Urothelium cell line (cell line): ENCODE measurements around the gene PBX3.

Source experiments
- DNase-seq: peaks from one replicate; pipeline ENCODE4 v3.0.0; 2011; ENCODE audit warnings: low spot score, mixed read lengths
- FAIRE-seq: peaks from 2 replicates; lab custom pipeline; 2011; peaks lifted over from hg19 to GRCh38; lab: Jason Lieb, UNC

PBX3 gene

DNA sequence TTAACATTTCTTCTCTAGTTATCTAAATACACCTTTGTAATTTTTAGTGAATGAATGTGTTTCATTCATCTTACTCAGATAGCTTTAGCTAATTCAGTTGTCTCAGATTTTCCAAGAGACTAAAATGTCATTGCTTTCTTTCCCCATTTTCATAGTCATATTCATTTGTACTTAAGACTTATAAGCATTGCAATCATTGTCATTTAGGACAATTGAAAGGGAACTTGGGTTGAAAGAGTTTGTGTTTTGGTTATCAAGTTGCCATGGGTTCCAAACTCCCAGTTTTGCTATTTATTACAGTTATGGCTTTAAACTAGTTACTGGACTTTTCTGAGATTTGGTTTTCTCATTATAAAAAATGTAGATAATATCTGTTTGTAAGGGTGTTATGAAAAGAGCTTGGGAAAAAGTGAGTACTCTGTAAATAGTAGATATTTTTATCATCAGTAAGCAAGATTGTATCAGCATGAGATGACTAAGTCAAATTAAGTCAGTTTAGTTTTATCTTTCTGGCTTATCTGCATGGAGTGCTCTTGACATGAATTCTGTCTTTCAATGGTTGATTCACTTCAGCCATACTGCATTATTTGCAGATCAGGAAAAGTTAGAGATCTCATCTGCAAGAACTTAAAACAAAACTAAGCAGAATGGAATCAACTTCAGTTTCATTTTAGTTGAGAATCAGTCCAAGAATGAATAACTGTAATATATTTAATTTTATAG is 107.5 kb downstream of the PBX3 start:
- FAIRE-seq (no peak), DNase-seq (no peak)

DNA sequence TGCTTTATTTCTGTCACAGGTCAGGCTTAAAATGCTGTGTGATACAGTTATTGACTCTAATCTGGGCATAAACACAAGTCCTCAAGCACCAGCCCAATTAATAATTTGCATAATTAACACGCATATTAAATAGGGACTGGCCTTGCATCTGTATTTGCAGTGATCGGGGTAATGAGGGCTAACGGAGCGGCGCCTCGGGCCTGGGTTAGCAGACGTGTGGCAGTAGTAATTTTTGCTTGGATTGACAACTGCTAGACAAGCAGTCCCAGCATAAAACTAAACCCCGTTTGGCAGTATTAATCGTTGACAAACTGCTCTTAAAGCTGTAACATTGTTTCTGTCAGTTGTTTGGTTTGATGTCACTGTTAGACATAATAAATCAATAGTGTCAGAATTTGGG is 109.2 kb downstream of the PBX3 start:
- FAIRE-seq (no peak), DNase-seq (no peak)

DNA sequence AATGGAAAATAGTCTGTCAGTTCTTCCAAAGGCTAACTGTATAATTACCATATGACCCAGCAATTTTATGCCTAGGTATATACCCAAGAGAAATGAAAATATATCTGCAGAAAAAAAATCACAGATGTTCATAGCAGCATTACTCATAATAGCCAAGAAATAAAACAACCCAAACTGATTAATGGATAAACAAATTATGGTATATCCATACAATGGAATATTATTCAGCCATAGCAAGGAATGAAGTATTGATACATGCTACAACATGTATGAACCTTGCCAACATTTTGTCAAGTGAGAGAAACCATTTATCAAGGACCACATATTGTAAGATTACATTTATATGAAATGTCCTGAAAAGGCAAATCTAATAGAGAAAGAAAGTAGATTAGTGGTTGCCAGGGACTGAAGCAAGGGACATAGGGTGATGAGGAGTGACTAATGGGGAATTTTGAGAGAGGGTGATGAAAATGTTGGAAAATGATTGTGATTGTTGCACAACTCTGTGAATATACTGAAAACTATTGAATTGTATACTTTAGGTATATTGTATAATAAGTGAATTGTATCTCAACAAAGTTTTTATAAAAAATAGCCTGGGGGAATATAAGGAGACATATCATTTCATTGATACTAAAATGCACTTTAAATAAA is 114.4 kb downstream of the PBX3 start:
- DNase-seq: no peak
- FAIRE-seq: no peak

DNA sequence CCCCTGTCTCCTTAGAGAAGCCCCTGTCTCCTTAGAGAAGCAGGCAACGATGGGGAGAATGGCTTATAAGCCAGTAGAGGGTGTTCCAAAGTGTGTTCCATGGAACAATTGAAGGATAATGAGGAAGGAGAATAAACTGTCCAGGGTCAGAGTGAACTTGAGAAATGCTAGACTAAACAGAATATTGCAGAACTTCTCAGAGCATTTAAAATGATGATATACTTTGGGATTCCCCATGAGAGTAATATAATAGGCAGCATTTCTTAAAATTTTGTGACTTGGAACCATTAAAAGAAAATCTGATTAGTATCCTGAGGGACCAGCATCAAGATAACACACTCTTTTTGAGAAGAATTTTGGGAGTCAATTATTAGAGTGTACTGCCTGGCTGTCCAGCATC is 116.8 kb downstream of the PBX3 start:
- DNase-seq: no peak
- no peak for FAIRE-seq

DNA sequence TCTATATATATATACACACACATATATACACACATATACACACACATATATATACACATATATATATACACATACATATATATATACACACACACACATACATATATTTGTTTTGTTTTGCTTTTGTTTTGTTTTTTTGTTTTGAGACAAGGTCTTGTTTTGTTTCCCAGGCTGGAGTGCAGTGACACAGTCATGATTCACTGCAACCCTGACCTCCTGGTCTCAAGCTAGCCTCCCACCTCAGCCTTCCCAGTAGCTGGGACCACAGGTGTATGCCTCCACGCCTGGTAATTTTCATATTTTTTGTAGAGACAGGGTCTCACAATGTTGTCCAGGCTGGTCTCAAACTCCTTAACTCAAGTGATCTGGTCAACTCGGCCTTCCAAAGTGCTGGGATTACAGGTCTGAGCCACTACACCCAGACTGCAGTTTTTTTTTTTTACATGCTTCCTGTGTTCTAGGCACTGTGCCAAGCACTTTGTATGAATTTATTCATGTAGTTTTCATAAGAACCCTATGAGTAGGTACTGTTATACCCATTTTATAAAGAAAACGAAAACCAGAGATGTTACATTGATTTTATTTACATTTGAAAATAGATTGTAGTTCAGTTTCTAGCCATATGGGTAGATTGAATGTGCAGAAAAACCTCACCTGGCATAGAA is 120.7 kb downstream of the PBX3 start:
- FAIRE-seq (no peak), DNase-seq (no peak)

DNA sequence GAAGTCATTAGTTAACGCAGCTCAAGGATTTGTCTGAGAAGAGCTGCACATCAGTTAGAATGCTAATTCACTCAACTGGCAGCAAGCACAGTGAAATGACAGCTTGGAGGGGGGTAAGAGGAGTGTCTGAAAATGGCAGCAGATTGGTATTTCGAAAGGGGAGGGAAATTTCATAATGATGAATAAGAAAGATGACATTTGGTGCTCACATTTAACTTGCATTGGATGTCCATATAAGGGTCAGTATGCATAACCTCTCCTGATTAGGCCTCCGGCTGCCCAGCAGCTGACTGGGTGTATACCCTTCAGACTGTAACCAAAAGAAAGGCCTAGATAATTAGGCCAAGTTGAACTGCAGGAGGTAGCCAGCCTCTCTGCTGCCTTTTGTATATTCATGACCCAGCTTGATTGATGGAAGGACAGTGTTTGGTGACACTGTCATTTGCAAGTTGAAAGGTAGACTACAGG is 131.0 kb downstream of the PBX3 start:
- DNase-seq: no peak
- FAIRE-seq: no peak

DNA sequence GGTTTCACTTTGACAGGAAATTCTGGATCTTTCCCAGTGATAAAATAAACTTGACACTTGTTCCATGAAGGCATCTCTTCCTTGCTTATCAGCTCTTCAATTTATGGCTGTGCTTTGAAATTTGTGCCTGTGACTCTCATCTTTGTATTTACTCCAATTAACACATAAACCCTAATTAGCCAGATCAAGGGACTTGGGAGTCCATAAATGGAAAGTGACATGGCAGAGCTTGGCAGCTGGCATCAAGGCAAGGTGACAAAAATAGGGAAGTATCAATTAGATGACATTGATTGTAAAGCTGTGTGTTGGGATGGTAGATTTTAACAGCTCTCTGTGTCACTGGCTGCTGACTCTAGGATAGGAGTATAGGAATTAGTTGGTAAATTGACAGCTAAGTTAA is 133.9 kb downstream of the PBX3 start:
- DNase-seq (no peak), FAIRE-seq (no peak)

DNA sequence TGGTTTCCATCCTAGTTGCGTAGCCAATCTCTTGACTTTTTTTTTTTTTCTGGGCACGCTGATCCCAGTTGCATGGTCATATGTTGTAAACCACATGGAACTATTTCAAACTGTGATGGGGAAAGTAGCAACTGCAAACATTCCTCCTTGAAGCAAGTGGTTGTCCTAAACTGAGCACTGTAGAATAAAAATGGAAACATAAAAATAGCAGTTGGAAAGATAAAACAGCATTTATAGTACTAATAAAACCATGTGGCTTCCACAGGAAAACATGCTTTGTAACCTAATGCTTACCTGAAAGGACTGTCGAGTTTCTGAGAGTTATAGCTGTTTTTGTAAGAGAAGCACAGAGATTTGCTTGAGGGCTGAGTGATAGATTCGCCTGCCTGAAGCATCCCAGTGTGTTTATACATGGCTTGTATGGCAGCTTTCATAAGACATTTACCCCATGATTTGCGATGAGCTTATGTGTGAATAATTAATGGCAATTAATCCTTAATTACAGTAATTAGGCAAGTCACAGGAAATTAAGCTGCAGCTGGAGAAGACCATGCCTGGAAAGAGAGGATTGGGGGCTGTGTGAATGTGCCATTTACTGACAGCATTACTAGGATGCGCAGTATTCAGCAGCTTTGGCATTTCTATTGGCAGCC is 136.5 kb downstream of the PBX3 start:
- no peak for FAIRE-seq
- no peak for DNase-seq

DNA sequence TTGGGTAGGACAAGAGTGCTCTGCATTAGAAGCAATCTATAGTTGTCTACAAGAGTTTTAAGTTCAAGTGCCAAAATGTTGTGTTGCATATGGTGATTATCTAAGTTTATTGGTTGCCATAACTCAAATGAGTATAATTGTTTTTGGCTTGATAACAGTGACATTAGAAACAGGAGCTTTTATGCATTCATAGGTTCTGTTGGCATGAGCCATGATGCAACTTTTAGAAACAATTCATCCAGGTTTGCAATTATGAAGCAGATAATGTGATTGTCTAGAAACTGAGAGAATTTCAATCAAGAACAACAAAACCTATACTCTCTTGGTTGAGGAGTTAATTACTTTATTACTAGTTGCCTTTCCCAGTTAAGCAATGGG is 137.0 kb downstream of the PBX3 start:
- no peak for FAIRE-seq
- DNase-seq: no peak

DNA sequence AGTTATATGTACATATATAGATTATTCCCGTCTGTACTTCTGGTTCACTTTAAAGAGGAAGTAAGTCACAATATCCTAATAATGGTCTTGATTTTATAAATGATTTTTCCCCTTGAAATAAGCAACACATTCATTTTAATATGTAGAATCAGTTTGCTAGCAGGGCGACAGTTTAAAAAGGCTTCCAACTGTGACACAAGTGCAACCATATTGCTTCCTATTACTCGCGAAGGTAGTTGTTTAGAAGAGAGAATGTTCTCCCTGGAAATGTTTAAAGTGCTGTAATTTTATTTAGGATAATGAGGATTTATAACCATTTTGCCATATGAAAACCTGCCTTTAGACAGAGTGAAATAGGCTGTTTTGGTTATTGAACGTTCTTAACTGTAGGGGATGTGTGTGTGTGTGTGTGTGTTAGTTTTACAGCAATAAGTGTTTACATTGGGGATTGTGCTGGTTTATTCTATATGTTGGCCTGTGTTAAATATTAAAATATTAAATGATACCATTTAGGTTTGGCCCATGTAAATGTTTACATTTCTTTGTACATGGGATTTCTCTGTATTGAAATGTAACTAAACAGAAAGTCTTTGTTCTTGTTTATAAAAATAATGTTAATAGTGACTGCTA is 138.3 kb downstream of the PBX3 start:
- DNase-seq (no peak), FAIRE-seq (no peak)

DNA sequence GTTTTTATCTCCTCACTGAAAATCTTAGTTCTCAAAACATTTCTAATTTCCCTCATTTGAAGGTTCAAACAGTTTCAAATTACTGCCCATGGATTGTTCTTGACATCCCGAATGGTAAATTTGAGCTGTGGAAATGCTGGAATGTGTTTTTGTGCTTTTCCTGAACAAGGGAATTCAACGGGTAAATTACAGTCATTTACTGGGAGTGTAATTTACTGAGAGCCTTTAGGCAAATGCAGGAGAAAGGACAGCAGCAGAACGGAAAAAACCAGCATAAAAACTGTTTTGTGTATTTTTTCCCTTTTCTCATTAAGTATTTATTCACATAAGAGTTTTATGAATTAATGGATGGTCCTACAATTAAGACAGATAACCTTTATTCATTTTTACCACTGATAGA is 139.2 kb downstream of the PBX3 start:
- no peak for FAIRE-seq
- DNase-seq: no peak

DNA sequence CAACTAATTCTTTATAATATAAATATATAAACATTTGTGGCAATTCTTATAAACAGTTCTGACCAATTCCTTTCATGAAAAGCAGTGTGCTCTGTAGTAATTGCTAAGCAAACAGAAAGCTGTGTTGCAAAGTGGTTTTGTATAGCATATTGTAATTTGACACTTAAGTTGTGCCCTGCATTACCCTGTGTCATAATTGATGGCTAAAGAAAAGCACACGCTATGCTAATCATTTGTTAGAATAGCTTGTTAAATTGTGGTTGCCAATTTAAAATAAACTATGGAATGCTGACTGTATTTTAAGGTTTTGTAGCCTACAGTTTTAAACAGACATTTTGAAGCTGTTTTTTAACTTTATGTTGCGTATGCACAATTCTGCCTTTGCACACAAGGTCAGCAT is 140.0 kb downstream of the PBX3 start:
- no peak for FAIRE-seq

DNA sequence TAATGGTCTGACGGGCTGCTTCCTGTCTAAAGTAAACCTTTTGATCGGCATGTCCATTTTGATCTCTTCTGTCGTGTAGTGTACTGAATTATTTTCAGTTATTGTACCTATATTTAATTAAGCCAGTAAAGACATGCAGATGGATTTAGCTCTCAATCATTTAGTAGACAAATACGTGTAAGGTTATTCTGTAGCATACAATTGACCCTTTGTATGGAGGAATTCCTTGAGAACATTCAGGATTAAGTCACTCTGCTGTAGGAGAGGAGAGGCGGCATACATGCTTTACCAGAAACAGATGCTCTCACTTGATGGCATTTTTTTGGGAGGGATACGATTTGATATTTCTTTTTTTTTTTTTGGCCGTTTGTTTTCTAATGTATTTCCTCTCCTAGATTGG is 141.0 kb downstream of the PBX3 start:
- DNase-seq (no peak), FAIRE-seq (no peak)

More for the DNA sequence above, 140.0 kb downstream of the PBX3 start:
- DNase-seq: no peak

DNA sequence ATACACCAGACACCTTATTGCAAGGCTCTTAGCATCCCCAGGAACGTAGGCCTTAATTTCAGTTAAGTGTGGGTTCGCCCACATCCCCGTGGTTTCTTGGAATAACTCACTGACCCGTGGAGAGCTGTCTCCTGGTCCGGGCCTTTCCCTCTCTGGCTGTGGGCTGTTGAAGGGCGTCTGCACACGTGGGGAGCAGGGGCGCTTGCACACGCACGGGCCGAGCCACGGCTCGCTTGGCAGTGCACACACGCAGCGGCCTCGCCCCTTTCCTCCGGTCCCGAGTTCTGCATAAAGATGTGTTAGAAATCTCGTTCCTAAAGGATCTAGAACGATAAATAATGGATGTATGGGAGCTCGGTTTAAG is 141.9 kb downstream of the PBX3 start:
- no peak for DNase-seq

DNA sequence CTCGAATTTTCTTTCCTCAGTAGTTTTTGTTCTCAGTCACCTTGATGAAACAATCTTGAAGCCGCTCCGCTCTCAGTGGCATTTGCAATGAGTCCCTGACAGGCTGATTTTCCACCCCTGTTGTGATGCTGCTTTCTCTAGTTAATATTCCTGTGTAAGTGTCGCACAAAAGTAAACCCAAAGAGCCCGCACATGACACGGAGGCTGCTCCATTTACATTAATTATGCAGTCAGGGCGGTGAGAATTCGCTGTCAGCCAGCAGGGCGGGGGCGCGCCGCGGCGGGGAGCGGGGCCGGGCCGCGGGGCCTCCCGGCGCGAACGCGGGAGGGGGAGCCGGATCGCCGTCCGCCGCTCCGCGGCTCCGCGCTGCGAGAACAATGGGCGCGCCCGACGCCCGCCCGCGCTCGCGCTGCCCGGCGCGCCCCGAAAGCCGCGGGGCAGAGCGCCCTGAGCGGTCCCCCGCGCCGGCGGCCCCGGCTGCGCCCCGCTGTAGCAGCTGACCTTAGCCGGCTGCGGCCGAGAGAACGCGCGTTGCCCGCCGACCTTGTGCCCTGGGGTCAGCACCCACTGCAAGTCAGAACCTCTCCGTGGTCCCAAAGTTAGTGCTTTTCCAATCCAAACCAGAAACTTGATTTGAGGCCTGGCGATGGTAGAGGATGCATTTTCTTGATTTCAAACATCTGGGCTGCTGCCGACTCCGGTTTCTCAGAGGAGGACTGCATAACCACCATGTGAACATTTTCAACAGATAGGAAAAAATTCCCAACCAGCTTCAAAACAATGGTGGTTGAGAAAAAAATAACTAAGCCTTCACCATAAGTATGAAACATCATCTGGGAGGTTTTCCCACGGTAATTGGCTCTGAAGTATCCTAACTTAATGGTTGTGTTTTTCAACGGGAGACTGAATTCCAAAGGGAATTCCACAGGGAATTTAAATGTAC is 142.6 kb downstream of the PBX3 start:
- FAIRE-seq: no peak

More for the DNA sequence above, 141.9 kb downstream of the PBX3 start:
- FAIRE-seq: no peak

DNA sequence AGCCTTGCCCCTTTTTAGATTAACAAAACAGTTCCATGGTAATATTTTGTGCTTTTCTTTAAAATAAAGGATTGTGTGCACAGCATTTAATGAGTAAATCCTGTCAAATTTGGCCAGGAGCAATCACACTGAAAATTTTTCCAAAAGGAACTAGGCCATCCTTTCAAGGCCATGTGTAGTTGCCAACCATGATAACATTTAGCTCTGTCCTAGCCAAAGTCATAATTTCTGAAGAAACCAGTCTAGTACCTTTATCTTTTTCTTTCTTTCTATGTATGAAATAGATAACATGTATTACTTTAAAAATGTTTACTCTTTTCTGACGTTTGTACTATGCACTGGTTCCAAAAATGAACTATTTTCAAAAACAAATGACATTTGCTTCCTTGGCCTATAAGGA is 143.7 kb downstream of the PBX3 start:
- no peak for FAIRE-seq
- DNase-seq: no peak

More for the DNA sequence above, 142.6 kb downstream of the PBX3 start:
- DNase-seq: no peak

DNA sequence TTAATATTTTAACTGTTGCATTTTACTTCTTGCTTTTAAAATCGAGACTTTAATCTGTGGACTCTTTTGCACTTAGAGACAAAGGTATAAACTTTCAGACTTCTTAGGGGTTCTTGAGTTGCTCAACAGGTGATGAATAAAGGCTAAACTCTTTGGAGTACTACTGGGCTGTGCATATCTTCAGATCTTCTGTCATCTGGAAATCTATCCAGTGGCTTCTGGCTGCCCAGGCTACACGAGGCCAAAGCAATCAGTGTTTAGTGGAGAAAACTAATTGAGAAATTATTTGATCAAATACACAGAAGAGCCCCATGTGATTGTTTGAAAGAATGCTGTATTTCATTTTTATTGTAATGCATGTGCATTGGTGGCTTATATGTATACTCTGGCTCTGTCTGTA is 146.1 kb downstream of the PBX3 start:
- FAIRE-seq (no peak), DNase-seq (no peak)

DNA sequence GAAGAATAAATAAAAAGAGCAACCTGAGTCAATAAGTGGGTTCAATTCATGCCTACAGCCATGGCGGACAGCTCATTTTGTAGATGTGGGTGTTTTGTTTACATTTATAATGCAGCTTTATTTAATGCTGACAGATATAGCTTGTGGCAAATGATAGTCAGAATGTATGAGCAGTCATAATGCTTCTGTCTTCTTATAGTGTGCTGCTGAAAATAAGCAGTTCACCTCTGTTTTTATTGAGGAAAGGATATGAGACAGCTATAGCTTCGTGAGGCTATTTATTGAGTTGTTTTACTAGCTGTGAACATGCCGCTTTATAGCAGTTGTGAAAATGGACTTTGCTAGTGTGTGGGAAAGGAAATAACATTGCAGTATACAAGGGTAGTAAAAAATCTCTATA is 147.4 kb downstream of the PBX3 start:
- DNase-seq: no peak
- FAIRE-seq: no peak

DNA sequence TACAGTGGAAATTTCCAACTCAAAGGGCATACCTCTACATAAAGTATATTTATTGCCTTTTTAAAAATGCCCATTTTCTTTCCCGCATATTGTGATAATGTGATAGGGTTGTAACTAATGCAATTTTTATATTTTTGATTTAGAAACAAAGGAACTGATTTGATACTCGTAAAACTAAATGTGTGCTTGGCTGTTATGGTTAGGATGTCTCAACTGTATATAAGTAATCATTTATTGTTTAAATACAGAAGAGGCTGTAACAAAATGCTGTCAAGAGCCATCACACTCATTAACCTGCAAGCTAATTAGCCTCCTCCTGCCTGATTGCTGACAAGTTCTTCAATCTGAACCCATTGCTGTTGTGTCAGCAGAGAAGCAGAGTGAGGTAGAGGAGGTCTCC is 149.2 kb downstream of the PBX3 start:
- FAIRE-seq (no peak), DNase-seq (no peak)

DNA sequence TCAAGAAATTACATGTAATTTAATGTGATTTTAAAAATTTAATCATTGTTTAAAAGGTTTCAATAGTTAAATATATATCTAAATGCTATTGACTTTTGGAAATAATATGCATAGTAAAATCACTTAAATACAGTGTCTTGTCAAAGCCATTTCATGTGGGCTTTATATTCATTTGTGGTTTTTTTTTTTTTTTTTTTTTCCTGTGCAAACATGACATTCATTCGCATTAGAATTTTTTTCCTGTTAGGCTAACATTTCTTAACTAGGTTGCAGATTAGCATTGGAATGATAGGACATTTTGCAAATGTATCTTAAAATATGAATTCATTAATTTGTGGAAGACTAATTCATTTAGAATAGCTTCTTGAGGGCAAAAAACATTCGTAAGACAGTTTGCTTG is 149.8 kb downstream of the PBX3 start:
- FAIRE-seq: no peak
- no peak for DNase-seq
